ENCODE data around the gene CDKAL1. TPM values are rescaled to one million over a fixed set of nuclear protein-coding genes. Genes with fewer than 3 reads are reported as not detected.

The CDKAL1 gene
- total RNA-seq, 2 donors from 2014 or later = 23.5 to 26.4 TPM

GRCh38 chr6:20716865-20717264, 182.6 kb downstream of the CDKAL1 start:
- no peak for DNase-seq
- peaks cover under 1% of the 10 kb centered on the region for H3K4me1 ChIP-seq (ENCODE audit: control insufficient read depth, insufficient read depth, low read length)
- no peak for TF ChIP-seq CTCF (conservative IDR thresholded peaks at IDR 0.05)
- Mint-ChIP-seq H3K27me3 (ENCODE audit: insufficient read depth) (no peaks in the 10 kb centered on the region), H3K27ac (no peak overlapping the region), H3K4me3 (no peak overlapping the region), H3K4me1 (peaks cover 5% of the 10 kb centered on the region), H3K36me3 (ENCODE audit: low read depth) (no peaks in the 10 kb centered on the region), H3K9me3 (peaks cover 7% of the 10 kb centered on the region)
- H3K36me3 ChIP-seq (ENCODE audit: control insufficient read depth, insufficient read depth, low read length) = no peaks in the 10 kb centered on the region
- no peak overlapping the region for H3K9ac ChIP-seq (ENCODE audit: extremely low read depth, low read length, poor library complexity, severe bottlenecking)
- H3K4me3 ChIP-seq (ENCODE audit: low read length) = no peak overlapping the region
- H3K27me3 ChIP-seq (ENCODE audit: control insufficient read depth, insufficient read depth, low read length, poor library complexity, severe bottlenecking) = no peaks in the 10 kb centered on the region
- WGBS, 2 experiments (ENCODE audit: insufficient coverage in 1 of 2, insufficient read length in 1 of 2) = 93 to 100% methylated on average over 1 of the region's 1 CpG
- no peak overlapping the region for H3K27ac ChIP-seq (ENCODE audit: low read depth, low read length)
- peaks cover 6% of the 10 kb centered on the region for H3K9me3 ChIP-seq (ENCODE audit: control insufficient read depth, low read length)

- no peaks in the 10 kb centered on the region for H3K27me3 ChIP-seq (ENCODE audit: control insufficient read depth, insufficient read depth, low read length, poor library complexity, severe bottlenecking)
- Mint-ChIP-seq H3K4me3 (no peak overlapping the region), H3K27ac (no peak overlapping the region)
Observed at GRCh38 chr6:20717743-20718142, 183.5 kb downstream of the CDKAL1 start.

GRCh38 chr6:20718705-20719653, 184.7 kb downstream of the CDKAL1 start:
- no peak overlapping the region for H3K27ac ChIP-seq (ENCODE audit: low read depth, low read length)
- H3K4me1 ChIP-seq (ENCODE audit: control insufficient read depth, insufficient read depth, low read length) = no peaks in the 10 kb centered on the region
- no peak for TF ChIP-seq CTCF (conservative IDR thresholded peaks at IDR 0.05)
- Mint-ChIP-seq H3K4me1 (peaks cover 5% of the 10 kb centered on the region), H3K27ac (no peak overlapping the region), H3K9me3 (peaks cover 7% of the 10 kb centered on the region), H3K4me3 (no peak overlapping the region), H3K27me3 (ENCODE audit: insufficient read depth) (no peaks in the 10 kb centered on the region), H3K36me3 (ENCODE audit: low read depth) (no peaks in the 10 kb centered on the region)
- H3K4me3 ChIP-seq (ENCODE audit: low read length) = no peak overlapping the region
- no peak overlapping the region for H3K9ac ChIP-seq (ENCODE audit: extremely low read depth, low read length, poor library complexity, severe bottlenecking)
- H3K9me3 ChIP-seq (ENCODE audit: control insufficient read depth, low read length) = peaks cover 10% of the 10 kb centered on the region
- no peaks in the 10 kb centered on the region for H3K27me3 ChIP-seq (ENCODE audit: control insufficient read depth, insufficient read depth, low read length, poor library complexity, severe bottlenecking)
- 80 to 93% methylated on average over 1 to 3 of the region's 3 CpGs for WGBS, 2 experiments (ENCODE audit: insufficient coverage in 1 of 2, insufficient read length in 1 of 2)
- peaks cover 4% of the 10 kb centered on the region for H3K36me3 ChIP-seq (ENCODE audit: control insufficient read depth, insufficient read depth, low read length)
- no peak for DNase-seq

More at GRCh38 chr6:20717743-20718142, 183.5 kb downstream of the CDKAL1 start:
- no peaks in the 10 kb centered on the region for H3K4me1 Mint-ChIP-seq
- H3K27me3 Mint-ChIP-seq (ENCODE audit: insufficient read depth) = no peaks in the 10 kb centered on the region
- Histone ChIP-seq H3K9ac (ENCODE audit: extremely low read depth, low read length, poor library complexity, severe bottlenecking) (no peak overlapping the region), H3K27ac (ENCODE audit: low read depth, low read length) (no peak overlapping the region), H3K9me3 (ENCODE audit: control insufficient read depth, low read length) (peaks cover 10% of the 10 kb centered on the region), H3K36me3 (ENCODE audit: control insufficient read depth, insufficient read depth, low read length) (no peaks in the 10 kb centered on the region), H3K4me1 (ENCODE audit: control insufficient read depth, insufficient read depth, low read length) (no peaks in the 10 kb centered on the region), H3K4me3 (ENCODE audit: low read length) (no peak overlapping the region)
- TF ChIP-seq CTCF (conservative IDR thresholded peaks at IDR 0.05) = no peak
- DNase-seq = no peak
- H3K36me3 Mint-ChIP-seq (ENCODE audit: low read depth) = no peaks in the 10 kb centered on the region
- H3K9me3 Mint-ChIP-seq = peaks cover 7% of the 10 kb centered on the region

All from endodermal cell (in vitro differentiated cells).